Measurements from ENCODE around the gene CDK5RAP2.
"Not testable (repeated sequence)": the region's sequence is repeated elsewhere in the genome, so short reads cannot be mapped to it uniquely, and the experiment has no call there.

Gene CDK5RAP2

DNA sequence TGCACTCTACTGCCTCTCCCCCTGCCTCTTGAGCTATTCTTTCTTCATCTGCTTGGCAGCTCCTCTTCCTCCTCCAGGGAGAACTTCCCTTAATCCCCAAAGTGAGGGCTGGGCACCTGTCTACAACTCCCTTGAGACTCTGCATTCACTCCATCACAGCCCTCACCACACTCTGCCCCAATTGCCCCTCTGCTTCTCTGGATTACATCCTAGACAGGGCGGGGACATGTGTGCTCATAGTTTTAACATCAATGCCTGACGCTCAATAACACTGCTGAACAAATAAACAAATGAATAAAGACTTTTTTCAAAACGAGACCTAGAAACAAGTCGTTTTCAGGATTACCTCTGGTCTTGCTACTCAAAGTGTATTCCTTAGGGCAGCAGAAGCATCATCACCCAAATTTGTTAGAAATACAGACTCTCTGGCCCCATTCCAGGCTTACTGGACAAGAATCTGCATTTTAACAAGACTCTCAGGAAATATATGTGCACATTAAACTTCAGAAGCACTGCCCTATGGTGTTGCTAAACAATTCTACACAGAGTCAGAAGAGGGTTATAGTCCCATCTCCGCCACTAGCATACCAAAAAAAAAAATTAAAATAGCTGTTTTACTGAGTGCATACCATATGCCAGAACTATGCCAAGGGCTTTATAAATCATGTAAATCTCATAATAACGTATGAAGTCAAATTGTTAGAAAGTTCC lies 115.6 kb downstream of the CDK5RAP2 start:
- DNase-seq = no peak

DNA sequence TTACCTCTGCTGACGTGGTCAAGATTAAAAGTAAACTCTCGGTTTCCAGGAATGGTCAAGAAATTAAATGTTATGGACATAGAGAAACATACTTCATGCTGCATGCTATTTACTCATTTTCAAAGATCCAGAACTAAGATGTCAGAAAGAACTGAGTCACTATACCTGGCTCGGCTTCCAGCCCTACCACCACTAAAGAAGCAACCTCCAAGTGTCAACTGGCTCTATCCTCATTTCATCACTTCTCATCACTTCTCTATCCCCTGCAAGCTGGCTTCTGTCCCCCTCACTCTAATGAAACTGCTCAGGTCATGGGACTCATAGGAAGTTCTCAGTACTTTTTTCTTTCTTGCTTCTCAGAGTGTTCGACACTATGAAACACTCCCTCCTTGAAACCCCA lies 116.2 kb downstream of the CDK5RAP2 start:
- DNase-seq = no peak

DNA sequence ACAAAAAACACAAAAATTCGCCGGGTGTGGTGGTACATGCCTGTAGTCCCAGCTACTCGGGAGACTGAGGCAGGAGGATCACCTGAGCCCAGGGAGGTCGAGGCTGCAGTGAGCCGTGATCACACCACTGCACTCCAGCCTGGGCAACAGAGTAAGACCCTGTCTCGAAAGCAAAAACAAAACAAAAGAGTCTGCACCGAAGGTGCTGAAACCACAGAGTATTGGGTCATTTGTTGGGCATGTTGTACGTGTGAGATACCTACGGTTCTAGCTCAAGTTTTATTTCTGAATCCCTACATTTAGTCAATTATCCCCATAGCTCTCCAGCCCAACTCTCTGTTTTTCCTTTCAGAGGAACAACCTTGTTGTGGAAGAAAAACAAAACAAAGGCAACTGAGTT lies 118.3 kb downstream of the CDK5RAP2 start:
- not testable (repeated sequence) for DNase-seq

DNA sequence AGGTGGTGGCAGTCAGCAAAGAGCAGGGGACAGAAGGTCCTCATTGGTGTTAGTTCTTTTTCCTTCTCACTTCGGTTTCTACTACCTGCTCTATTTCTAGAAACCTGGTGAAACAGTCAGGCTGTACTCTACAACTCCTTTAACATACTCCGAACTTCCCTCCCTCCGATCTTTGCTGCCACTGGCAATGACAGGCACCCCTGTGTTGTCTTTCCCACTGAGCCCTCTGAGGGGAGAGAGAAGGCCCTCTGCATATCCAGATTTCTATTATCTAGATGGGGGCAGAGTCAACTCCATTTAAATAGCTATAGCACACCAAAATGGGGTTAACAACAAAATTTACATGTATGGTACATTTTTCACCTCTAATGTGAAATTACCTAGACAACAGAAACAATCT lies 123.7 kb downstream of the CDK5RAP2 start:
- DNase-seq = no peak

DNA sequence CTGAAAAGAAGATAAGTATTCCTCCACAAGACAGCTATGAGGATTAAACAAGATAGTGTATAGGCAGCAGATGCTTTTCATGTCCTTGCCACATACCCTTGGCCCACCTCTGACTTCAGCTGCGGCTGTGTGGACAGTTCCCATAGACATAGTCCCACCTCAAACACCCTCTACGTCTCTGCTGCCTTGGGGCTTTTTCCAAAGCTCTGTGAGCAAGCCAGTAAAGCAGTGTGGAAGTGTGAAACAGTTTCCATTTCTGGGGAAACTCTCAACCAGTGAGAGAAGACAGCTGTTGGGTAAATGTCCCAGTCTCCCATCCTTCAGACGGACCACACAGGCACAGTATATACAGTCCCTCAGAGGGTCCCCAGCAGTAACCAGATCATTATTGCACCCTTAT lies 125.5 kb downstream of the CDK5RAP2 start:
- DNase-seq = no peak

DNA sequence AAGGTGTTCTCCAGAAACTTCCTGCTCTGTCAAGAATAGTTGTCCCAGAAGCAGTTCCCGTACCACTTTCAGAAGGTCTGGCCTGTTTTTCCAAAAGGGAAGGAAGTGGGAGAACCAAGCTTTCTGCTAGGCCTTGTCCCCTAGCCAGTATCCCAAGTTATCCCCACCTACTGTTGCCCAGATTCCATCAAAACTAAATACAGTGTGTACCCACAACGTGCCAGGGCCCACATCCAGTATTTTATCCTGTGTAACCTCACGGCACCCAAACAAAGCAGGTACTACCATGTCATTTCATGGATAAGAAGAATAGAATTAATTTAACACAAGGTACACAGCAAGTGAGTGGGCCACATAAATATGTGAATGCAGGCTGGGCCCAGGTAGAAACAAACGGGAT lies 126.2 kb downstream of the CDK5RAP2 start:
- no peak for DNase-seq

DNA sequence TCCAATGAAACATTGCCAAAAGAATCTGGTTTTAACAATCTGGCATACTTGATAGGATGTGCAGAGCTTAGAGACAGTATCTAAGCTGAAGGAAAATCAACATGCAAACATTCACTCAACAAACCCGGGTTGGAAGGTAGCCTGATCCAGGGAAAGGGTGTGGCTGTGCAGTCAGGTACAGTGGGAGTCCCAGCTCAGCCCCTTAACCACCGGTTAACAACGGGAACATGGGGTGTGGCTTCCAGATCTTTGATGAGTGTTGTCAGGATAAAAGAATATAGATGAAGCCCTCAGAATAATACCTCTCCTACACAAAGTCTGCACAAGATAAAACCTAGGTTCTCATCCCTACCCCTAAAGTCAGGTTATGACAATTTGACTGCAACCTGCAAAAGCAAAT lies 127.3 kb downstream of the CDK5RAP2 start:
- DNase-seq = no peak

DNA sequence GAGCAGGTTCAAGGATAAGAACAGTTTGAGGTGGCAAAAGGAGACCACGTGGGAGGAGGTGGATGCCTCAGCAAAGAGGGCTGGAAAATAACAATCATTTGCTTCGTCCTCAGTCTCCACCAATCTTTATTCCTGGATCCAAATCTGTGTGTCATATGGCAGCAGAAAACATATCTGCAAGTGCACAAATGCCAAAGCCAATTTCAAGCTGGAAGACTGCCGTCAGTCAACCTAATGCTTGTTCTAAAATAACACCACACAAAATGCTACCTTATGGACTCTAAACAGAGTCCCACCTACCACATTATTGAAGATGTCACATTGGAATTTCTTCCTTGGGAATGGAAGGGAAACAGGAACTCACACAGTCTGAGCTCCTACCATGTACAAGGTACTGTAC lies 129.1 kb downstream of the CDK5RAP2 start:
- no peak for DNase-seq

DNA sequence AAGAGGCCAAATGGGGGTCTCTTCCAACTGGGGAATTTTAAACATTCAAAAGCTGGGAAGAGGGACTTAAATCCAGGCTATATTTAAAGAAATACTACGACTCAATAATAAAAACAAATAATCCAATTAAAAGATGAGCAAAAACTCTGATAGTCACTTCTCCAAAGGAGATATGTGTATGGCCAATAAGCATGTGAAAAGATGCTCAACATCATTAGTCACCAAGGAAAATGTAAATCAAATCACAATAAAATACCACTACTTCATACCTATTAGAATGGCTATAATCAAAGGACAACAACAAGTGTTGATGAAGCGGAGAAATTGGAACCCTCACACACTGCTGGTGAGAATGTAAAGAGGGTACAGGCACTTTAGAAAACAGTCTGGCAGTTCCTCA lies 130.4 kb downstream of the CDK5RAP2 start:
- no peak for DNase-seq

DNA sequence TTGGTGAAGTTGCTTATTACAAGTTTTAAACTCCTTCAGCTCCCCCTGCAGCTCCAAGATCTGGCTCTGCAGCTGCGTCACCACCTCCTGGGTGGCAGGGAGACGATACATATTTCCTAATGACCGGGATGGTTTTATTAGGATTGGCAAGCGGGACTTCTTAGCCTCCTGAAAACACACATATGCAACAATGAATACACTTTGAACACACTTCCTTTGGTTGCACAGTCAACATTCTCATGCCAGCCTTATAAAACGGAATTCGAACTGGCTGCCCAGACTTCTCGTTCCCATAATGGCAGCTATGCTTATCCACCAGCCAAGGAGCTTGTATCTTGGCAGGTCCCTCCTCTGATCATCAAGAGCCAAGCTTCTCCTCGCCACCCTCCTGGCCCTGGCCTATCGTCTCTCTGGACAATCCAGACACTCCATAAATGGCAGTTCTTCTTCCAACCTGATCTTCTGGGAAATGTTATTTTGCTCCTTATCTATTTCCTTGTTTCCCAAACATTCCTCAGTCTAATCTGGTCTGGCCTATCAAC lies 131.9 kb downstream of the CDK5RAP2 start:
- no peak for DNase-seq

DNA sequence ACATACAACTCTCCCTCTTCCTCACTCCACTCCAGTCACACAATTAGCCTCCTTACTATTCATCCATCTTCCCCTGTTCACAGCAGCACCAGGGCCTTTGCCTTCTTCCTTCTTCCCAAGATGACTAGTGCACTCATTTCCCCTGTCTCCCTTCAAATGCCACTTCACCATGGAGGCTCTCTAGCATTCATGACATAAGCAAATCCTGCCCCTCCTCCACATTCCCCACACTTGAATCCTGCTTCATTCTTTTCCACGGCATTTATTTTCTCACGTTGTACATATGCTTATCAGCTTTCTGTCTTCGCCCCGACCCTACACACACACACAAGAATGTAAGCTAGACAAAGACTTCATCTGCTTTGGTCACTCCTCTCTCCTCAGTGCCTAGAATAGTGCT lies 133.3 kb downstream of the CDK5RAP2 start:
- no peak for DNase-seq

DNA sequence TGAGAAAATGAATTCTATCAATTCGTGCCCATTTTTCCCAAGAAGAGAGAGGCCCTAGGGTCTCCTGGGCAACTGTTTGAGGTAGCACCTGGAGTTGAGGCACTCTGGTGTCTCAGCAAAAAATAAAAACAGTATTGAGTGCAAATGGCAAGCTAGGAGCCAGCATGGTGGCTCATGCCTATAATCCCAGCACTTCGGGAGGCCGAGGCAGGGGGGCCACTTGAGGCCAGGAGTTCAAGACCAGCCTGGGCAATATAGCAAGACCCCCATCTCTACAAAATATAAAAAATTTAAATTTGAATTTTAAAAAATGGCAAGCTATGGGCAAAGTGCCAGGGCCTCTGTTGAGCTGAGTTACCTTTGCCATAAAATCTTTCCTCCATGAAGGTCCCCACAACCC lies 136.0 kb downstream of the CDK5RAP2 start:
- no peak for DNase-seq

DNA sequence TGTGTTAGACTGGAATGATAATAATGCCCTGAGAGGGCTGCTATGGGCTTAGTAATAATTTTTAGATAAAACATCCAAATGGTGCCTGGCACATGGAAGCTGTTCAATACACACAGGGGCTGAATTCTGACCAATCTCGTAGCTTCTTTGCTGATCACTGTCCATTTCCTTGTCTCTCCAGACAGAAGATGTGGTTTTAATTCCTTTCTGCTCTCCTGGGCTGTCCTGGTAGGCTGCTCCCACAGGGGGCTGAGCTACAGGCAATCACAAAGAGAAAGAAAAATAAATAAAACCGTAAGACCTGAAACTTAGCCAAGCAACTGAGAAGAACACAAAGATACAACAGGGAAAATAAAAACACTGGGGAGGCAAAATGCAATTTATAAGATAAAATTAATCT lies 136.5 kb downstream of the CDK5RAP2 start:
- no peak for DNase-seq

DNA sequence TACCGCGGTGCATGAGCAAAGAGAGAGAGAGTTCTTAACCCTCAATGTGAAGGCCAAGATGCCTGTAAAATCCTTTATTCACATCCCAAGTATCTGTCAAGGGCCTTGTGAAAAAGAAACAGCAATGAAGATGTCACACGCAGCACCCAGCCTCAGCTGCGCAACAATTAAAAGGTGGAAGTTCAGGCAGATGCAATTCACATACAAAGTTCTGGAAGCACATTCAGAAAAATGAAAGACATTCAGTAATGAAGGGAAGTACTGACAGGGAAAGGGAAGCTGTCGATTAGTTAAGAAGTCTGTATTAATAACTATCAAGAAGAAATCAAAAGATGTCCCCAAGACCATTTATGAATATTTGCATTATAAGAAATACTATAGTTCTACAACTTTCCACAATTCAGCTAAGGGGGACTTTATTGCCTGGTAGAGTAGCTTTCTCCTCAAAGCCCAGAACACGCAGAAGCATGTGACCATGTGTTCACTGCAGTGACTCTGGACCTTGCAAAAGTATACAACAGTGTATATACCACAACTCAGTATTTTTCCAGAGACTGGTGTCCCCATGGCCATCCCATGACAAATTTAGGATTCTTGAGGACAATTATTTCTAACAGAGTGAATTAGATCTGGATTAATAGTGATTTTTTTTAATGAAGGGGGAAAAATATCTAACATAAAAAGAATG lies 137.5 kb downstream of the CDK5RAP2 start:
- DNase-seq = no peak

DNA sequence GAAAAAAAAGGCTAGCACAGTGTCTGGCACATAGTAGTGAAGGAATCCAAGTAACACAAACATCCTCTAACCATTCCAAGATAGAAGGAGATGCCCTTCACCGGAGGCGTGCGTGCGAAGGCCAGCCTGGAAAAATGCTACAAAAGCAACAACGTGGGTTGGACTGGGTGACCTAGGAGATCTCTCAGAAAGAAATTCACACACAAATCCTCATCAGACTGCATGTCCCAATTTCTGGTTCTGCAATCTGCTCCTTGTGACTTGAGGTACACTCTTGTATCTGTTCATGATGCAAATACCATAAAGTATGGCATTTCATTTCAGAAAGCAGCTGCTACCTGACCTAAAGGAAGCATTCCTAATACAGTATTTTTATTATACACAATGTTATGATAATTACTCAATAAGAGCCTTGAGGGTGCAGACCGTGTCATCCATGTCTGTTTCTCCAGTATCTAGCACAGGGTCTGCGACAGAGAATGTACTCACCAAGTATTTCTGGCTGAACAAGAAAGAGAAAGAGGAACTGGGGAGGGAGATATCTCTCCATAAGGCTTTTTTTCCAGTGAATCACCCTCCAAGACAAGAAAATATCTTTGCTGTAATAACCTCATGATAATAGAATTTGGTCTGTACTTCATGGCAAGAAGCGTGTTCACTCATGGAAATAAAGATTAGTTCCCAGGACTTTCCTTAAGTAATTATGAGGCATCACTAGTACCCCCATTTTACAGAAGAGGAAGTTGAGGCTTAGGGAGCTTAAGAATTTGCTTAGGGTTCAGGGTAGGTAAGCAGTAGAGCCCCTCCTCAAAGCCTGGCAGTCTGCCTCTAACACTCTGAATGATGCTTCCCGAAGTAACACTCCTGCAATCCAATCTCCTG lies 138.3 kb downstream of the CDK5RAP2 start:
- DNase-seq = no peak

DNA sequence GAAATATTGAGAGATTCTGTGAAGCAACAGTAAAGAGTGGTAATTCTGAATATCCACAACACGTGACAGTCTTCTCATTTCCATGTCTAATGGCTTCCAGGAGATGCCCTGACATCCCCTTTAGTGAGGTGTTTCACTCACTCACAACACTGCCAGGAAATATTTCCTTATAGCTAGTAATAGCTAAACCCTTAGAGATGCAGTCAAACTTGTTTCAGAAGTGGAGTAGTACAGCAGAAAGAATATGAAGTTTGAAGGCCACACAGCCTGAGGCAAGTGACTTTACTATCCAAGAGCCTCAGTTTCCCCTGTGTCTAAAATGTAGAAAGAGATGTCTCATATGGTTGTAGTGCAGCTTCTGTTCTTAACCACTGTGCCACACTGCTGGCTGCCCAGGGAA lies 139.2 kb downstream of the CDK5RAP2 start:
- no peak for DNase-seq

DNA sequence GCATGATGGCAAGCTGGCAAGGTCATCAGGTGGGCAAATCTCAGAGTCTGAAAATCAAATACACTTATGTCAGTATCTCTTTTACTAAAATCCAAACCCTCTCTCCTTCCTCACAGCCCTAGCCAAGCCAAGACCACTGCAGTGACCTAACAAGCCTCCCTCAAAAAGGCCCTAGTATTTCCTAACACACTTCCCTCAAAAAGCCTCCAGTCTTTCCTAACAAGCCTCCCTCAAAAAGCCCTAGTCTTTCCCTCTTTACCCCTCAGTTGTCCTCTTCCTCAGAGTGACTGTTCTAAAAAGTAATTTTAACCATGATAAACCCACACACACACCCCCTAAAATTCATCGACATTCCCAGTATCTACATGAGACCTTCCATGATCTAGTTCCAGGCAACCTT lies 140.0 kb downstream of the CDK5RAP2 start:
- no peak for DNase-seq

DNA sequence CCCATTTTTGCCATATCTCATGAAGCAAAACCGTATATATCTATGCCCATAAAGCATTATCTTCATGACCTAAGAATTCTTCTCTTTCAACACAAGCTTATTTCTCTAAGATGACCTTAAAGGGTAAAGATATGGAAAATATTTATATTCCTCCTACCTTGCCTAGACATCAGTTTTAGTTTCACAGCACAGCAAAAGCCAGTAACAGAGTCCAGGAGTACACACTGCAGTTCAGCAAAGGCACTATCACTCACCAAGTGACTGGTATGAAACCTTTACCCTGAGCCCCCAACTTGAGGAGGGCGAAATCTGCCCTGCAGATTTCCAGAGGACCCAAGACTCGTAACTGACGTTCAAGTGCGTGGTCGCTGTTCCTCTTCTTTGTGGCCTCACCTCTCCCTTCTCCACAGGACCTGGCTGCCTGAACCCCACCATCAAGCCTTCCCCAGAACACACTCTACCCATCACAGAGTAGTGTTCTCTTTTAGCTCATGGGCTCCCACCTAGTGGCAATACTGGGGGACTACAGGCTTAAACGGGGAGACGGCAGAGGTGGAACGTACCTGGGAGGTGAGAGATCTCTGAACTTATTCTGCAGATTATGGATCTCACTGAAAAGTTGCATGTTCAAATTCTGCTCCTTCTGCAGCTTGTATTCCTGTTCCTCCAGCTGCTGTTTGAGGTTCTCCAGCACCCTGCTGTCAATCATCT lies 141.0 kb downstream of the CDK5RAP2 start:
- DNase-seq = no peak

DNA sequence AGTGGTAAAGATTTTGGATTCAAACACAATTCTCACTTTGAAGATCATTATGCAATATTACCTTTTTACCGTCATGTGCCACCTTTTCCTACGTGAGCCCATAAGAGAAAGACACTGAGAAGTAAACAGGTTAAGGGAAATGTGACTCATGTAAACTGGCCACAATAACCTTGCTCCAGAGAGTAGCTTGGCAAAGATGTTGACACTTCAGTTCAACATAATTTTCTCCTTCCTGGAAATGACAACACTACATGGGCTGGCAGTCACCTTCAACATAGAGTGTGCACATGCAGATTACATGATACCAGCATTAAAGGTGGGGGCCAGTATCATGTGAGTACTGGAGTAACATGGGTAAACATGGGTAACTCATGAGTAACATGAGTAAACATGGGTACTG lies 141.9 kb downstream of the CDK5RAP2 start:
- no peak for DNase-seq

DNA sequence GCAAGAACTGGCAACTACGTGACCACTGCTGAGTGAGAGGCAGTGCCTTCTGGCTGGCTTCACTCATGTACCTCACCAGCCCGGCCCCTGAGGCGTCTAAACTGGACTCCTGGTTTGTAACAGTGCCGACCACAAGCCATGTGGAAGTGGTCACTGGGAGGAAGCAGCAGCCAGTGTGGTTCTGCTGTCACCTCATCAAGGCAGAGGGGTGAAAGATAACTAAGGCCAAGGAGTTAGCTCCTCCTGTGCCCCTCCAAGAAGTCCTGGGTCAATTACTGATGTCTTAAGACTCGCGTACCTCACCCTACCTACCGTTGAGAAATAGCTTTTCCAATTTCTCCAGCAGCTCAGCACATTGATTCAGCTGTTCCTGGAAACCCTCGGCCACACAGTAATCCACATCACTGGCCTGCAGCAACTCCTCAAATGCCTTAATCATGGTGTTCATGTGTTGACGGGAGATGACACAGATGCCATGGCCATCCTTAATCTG lies 142.9 kb downstream of the CDK5RAP2 start:
- no peak for DNase-seq

DNA sequence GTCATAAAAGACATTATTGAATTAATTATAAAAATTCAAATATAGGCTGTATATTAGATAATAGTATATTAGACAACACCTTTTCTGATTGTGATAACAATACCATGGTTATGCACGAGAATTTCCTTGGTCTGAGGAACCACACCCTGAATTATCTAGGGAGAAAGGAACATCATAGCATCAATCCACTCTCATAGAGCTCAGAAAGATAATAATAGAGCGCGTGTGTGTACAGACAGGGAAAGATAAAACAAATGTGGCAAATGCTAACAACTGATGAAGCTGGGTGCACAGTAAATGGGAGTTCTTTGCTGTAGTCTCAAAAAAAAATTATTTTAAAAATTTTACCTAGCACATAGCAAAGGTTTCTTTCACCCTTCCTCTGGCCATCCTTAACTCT lies 143.5 kb downstream of the CDK5RAP2 start:
- no peak for DNase-seq

DNA sequence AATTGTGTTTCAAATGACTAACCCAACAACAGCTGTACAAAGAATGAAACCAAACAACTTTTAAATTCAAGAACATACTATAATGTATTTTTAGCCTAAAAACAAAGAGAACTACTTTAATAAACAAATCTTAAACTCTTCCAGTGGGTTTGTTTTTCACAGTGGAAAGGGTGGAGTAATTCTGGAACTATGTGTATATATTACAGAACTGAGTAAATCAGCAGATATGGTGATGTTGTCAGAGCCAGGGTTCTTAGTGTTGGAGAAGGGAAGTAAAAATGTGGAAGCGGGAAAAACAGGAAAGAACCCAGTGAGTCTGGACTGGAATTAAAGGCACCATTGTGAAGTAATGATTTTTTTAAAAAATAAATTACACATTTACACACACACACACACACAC lies 144.9 kb downstream of the CDK5RAP2 start:
- no peak for DNase-seq

DNA sequence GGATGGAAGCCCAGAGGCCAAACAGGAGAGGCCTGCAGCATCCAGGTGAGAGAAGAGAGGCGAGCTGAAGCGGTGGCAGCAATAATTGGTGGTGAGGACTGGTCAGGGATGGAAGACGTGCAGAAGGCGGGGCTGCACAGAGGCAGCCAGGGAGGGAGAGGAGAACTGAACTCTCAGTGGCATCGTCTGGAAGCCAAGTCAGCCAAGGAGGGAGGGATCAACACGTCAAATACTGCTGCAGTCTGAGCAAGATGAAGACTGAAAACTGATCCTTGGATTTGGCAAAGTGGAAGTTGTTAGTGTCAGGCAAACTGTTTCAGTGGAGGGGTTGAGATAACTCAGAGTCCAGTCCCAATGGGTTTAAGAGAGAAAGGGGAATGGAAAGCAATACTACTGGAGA lies 145.4 kb downstream of the CDK5RAP2 start:
- no peak for DNase-seq

Data from GOT3 (cell line).